Loucy (cell line): ENCODE results near the gene NR2F1.

Experiments used
- H2AFZ ChIP-seq: fragments of 200-600 bp; sonication (generic); 2 replicates; pipeline ENCODE4 v1.6.0; 2016; ENCODE audit warnings: antibody characterized with exemption, mild to moderate bottlenecking, low read length, moderate library complexity
- H3F3A ChIP-seq: fragments of 200-600 bp; 2 replicates; pipeline ENCODE4 v1.6.0; 2016; ENCODE audit warnings: antibody characterized with exemption, low read depth, mild to moderate bottlenecking
- H3K27me3 ChIP-seq: fragments of 200-600 bp; sonication (generic); 2 replicates; pipeline ENCODE4 v1.6.1; 2014; ENCODE audit warnings: low read length, mild to moderate bottlenecking; ENCODE audit not compliant: insufficient read depth, poor library complexity, severe bottlenecking
- H3K36me3 ChIP-seq: fragments of 200-600 bp; sonication (generic); 2 replicates; pipeline ENCODE4 v1.6.1; 2016; ENCODE audit warnings: low read length; ENCODE audit not compliant: insufficient read depth
- H3K4me1 ChIP-seq: fragments of 200-600 bp; sonication (generic); 2 replicates; pipeline ENCODE4 v1.5.1; 2014; ENCODE audit warnings: low read length, mild to moderate bottlenecking; ENCODE audit not compliant: insufficient read depth, poor library complexity, severe bottlenecking
- H3K4me2 ChIP-seq: fragments of 200-600 bp; sonication (generic); 2 replicates; pipeline ENCODE4 v1.6.0; 2014; ENCODE audit warnings: antibody characterized with exemption, low read length, low read depth, mild to moderate bottlenecking; ENCODE audit not compliant: poor library complexity, severe bottlenecking
- H3K4me3 ChIP-seq: fragments of 200-600 bp; sonication (generic); 2 replicates; pipeline ENCODE4 v1.5.1; 2014; ENCODE audit warnings: low read length, mild to moderate bottlenecking, mixed read lengths; ENCODE audit not compliant: poor library complexity, severe bottlenecking
- H3K79me2 ChIP-seq: fragments of 200-600 bp; sonication (generic); 2 replicates; pipeline ENCODE4 v1.6.1; 2014; ENCODE audit warnings: low read length; ENCODE audit not compliant: insufficient read depth
- H3K9ac ChIP-seq: fragments of 200-600 bp; sonication (generic); 2 replicates; pipeline ENCODE4 v1.6.0; 2014; ENCODE audit warnings: mild to moderate bottlenecking, low read depth, low read length, moderate library complexity; ENCODE audit not compliant: poor library complexity, severe bottlenecking
- H3K9me2 ChIP-seq: fragments of 200-600 bp; sonication (generic); replicated peaks from 2 replicates; pipeline ENCODE4 v1.6.1; 2016; ENCODE audit warnings: low read depth, low read length, mixed read lengths
- H3K9me3 ChIP-seq: fragments of 200-600 bp; sonication (generic); 2 replicates; pipeline ENCODE4 v1.6.1; 2014; ENCODE audit warnings: mild to moderate bottlenecking, antibody characterized with exemption, low read length, low read depth; ENCODE audit not compliant: insufficient read depth
- H4K20me1 ChIP-seq: fragments of 200-600 bp; sonication (generic); 2 replicates; pipeline ENCODE4 v1.6.0; 2014; ENCODE audit warnings: antibody characterized with exemption, low read length, mild to moderate bottlenecking; ENCODE audit not compliant: insufficient read depth, poor library complexity, severe bottlenecking
- EZH2phosphoT487 ChIP-seq: fragments of 200-600 bp; IDR thresholded peaks from 2 replicates; pipeline ENCODE4 v1.6.1; 2018; ENCODE audit warnings: antibody characterized with exemption, mild to moderate bottlenecking, moderate library complexity, borderline replicate concordance
- TF ChIP-seq, protein P1 (sequence below): fragments of 200-600 bp; sonication (generic); conservative IDR thresholded peaks from 2 replicates; pipeline ENCODE4 v1.5.1; 2014; ENCODE audit warnings: mild to moderate bottlenecking, antibody characterized with exemption, low read length

The NR2F1 gene

GRCh38 chr5:93557021-93557604 is 25.9 kb upstream of the NR2F1 start:
- Histone ChIP-seq H3K4me3 (no peak overlapping the region), H4K20me1 (no peaks in the 10 kb centered on the region), H3K9ac (no peak overlapping the region), H3K27me3 (no peaks in the 10 kb centered on the region), H3K9me2 (no peaks in the 10 kb centered on the region), H3K4me2 (no peak overlapping the region), H3K9me3 (no peaks in the 10 kb centered on the region), H3K4me1 (no peaks in the 10 kb centered on the region), H3K79me2 (no peaks in the 10 kb centered on the region), H2AFZ (no peak overlapping the region), H3K36me3 (no peaks in the 10 kb centered on the region), H3F3A (no peaks in the 10 kb centered on the region)
- no peak for TF ChIP-seq EZH2phosphoT487

DNA sequence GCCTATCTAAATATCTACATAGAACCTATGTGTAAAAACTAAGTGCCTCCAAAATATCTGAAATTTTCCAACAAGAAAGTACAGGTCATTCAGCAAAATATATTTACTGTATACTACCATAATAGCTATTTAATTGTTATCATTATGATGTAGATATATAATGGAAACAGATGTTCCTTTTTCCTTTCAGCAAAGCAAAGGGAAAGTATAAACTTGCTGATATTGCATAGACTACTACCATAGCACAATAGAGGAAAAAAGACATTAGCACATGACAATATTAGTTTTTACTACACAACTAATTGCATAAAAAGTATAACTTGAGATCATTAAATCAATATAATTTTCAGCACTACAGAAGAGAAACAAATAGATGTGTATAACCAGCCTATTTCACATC is 16.9 kb upstream of the NR2F1 start:
- Histone ChIP-seq H3K27me3 (no peaks in the 10 kb centered on the region), H3K36me3 (no peaks in the 10 kb centered on the region), H3K9me3 (no peaks in the 10 kb centered on the region), H3K9ac (no peak overlapping the region), H3F3A (no peaks in the 10 kb centered on the region), H2AFZ (no peak overlapping the region), H3K79me2 (no peaks in the 10 kb centered on the region), H3K4me3 (no peak overlapping the region), H4K20me1 (no peaks in the 10 kb centered on the region), H3K4me1 (no peaks in the 10 kb centered on the region), H3K4me2 (no peak overlapping the region), H3K9me2 (no peaks in the 10 kb centered on the region)
- TF ChIP-seq, protein P1, sequence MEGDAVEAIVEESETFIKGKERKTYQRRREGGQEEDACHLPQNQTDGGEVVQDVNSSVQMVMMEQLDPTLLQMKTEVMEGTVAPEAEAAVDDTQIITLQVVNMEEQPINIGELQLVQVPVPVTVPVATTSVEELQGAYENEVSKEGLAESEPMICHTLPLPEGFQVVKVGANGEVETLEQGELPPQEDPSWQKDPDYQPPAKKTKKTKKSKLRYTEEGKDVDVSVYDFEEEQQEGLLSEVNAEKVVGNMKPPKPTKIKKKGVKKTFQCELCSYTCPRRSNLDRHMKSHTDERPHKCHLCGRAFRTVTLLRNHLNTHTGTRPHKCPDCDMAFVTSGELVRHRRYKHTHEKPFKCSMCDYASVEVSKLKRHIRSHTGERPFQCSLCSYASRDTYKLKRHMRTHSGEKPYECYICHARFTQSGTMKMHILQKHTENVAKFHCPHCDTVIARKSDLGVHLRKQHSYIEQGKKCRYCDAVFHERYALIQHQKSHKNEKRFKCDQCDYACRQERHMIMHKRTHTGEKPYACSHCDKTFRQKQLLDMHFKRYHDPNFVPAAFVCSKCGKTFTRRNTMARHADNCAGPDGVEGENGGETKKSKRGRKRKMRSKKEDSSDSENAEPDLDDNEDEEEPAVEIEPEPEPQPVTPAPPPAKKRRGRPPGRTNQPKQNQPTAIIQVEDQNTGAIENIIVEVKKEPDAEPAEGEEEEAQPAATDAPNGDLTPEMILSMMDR: no peak
- TF ChIP-seq EZH2phosphoT487: no peak

DNA sequence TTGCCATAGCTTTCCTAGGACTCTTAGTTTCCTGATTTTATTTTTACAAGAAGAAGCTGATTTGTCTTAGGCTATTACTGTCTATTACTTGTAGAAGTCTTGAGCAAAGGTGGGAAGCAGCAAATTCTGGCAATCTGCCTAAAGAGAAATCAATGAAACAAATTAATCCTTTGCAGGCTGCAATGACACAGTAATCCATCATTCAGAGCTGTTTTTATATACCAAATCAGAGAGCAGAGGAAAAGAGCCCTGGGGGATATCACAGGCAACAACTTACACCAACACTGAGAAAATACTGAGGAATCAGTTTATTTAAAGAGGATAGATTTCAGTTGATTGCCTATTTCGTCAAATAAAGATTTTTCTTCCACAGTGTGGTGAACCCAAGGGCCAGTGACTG is 15.6 kb upstream of the NR2F1 start:
- Histone ChIP-seq H3K79me2 (no peaks in the 10 kb centered on the region), H3K9me2 (no peaks in the 10 kb centered on the region), H2AFZ (no peak overlapping the region), H3K9me3 (no peaks in the 10 kb centered on the region), H3K4me1 (no peaks in the 10 kb centered on the region), H3K27me3 (no peaks in the 10 kb centered on the region), H3F3A (no peaks in the 10 kb centered on the region), H3K4me3 (no peak overlapping the region), H3K36me3 (no peaks in the 10 kb centered on the region), H4K20me1 (no peaks in the 10 kb centered on the region), H3K4me2 (no peak overlapping the region), H3K9ac (no peak overlapping the region)
- TF ChIP-seq, protein P1: no peak
- no peak for TF ChIP-seq EZH2phosphoT487
